ENCODE results near the gene SLC6A18.

SLC6A18 gene

DNA sequence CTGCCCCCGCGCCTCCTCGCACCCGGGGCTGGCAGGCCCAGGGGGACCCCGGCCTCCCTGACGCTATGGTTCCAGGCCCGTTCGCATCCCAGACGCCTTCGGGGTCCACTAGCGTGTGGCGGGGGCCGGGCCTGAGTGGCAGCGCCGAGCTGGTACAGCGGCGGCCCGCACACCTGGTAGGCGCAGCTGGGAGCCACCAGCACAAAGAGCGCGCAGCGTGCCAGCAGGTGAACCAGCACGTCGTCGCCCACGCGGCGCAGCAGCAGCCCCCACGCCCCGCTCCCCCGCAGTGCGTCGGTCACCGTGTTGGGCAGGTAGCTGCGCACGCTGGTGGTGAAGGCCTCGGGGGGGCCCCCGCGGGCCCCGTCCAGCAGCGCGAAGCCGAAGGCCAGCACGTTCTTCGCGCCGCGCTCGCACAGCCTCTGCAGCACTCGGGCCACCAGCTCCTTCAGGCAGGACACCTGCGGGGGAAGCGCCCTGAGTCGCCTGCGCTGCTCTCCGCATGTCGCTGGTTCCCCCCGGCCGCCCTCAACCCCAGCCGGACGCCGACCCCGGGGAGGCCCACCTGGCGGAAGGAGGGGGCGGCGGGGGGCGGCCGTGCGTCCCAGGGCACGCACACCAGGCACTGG is 69.1 kb downstream of the SLC6A18 start:
- DNase-seq, result peak; percentile 39

DNA sequence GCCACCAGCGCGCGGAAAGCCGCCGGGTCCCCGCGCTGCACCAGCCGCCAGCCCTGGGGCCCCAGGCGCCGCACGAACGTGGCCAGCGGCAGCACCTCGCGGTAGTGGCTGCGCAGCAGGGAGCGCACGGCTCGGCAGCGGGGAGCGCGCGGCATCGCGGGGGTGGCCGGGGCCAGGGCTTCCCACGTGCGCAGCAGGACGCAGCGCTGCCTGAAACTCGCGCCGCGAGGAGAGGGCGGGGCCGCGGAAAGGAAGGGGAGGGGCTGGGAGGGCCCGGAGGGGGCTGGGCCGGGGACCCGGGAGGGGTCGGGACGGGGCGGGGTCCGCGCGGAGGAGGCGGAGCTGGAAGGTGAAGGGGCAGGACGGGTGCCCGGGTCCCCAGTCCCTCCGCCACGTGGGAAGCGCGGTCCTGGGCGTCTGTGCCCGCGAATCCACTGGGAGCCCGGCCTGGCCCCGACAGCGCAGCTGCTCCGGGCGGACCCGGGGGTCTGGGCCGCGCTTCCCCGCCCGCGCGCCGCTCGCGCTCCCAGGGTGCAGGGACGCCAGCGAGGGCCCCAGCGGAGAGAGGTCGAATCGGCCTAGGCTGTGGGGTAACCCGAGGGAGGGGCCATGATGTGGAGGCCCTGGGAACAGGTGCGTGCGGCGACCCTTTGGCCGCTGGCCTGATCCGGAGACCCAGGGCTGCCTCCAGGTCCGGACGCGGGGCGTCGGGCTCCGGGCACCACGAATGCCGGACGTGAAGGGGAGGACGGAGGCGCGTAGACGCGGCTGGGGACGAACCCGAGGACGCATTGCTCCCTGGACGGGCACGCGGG is 69.9 kb downstream of the SLC6A18 start, which contains the start of gene TERT:
Gene TERT, minus strand, starts transcription at position 234 of the 815 bp plus-strand sequence. Its CDS starts 79 bp downstream, at position 155.
- DNase-seq, result peak; percentile 48

DNA sequence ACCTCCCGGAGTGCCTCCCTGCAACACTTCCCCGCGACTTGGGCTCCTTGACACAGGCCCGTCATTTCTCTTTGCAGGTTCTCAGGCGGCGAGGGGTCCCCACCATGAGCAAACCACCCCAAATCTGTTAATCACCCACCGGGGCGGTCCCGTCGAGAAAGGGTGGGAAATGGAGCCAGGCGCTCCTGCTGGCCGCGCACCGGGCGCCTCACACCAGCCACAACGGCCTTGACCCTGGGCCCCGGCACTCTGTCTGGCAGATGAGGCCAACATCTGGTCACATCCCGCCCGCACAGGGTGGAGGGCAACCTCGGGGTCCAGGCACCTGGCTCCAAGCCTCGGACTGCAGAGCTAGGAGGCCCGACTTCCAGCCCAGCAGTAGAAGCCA is 70.5 kb downstream of the SLC6A18 start:
- no peak for DNase-seq

Data from retina (tissue), 1 donor.